ENCODE data around the gene RAP1B.

Gene RAP1B

GRCh38 chr12:68602720-68603119, 8.0 kb upstream of the RAP1B start:
- Histone ChIP-seq H3K27me3 (replicated peaks; ENCODE audit: insufficient read depth, low read length) (no peaks in the 10 kb centered on the region), H3K36me3 (replicated peaks; ENCODE audit: insufficient read depth, low read length) (no peaks in the 10 kb centered on the region), H3K9me2 (replicated peaks; ENCODE audit: insufficient read depth, low read length) (no peaks in the 10 kb centered on the region), H3K4me1 (ENCODE audit: low read length) (no peaks in the 10 kb centered on the region), H3K9ac (ENCODE audit: low read length) (no peak overlapping the region), H3K79me2 (ENCODE audit: low read length) (no peaks in the 10 kb centered on the region), H2AFZ (ENCODE audit: low read length) (no peak overlapping the region), H3K9me3 (replicated peaks; ENCODE audit: insufficient read depth, low read length) (no peaks in the 10 kb centered on the region), H3K4me3 (ENCODE audit: low read length) (no peak overlapping the region), H3F3A (ENCODE audit: insufficient read depth, low read length) (no peaks in the 10 kb centered on the region), H3K27ac (ENCODE audit: low read length) (no peak overlapping the region), H3K4me2 (ENCODE audit: low read depth, low read length) (no peak overlapping the region), H4K20me1 (ENCODE audit: insufficient read depth, low read length) (no peaks in the 10 kb centered on the region)
- no peak for TF ChIP-seq EZH2 (optimal IDR thresholded peaks at IDR 0.05; ENCODE audit: low read depth, low read length)
- no peak for DNase-seq

- no peak overlapping the region for H3K9ac ChIP-seq (ENCODE audit: low read length)
- H3K4me3 ChIP-seq (ENCODE audit: low read length) = no peak overlapping the region
- TF ChIP-seq EZH2phosphoT487 (IDR thresholded peaks at IDR 0.05; ENCODE audit: low read length) (no peak), EZH2 (optimal IDR thresholded peaks at IDR 0.05; ENCODE audit: low read depth, low read length) (no peak), CTCF (IDR thresholded peaks at IDR 0.05; ENCODE audit: low read length) (no peak)
- no peak overlapping the region for H3K27ac ChIP-seq (ENCODE audit: low read length)
- DNase-seq = no peak
- H3K9me3 ChIP-seq (replicated peaks; ENCODE audit: insufficient read depth, low read length) = no peaks in the 10 kb centered on the region
- H2AFZ ChIP-seq (ENCODE audit: low read length) = no peak overlapping the region
- H4K20me1 ChIP-seq (ENCODE audit: insufficient read depth, low read length) = peaks cover 5% of the 10 kb centered on the region; the same call in 1 of the 2 replicates
- peaks cover 9% of the 10 kb centered on the region for H3F3A ChIP-seq (ENCODE audit: insufficient read depth, low read length)
- no peaks in the 10 kb centered on the region for H3K36me3 ChIP-seq (replicated peaks; ENCODE audit: insufficient read depth, low read length)
- no peak overlapping the region for H3K4me2 ChIP-seq (ENCODE audit: low read depth, low read length)
- H3K9me2 ChIP-seq (replicated peaks; ENCODE audit: insufficient read depth, low read length) = no peaks in the 10 kb centered on the region
- peaks cover 20% of the 10 kb centered on the region for H3K79me2 ChIP-seq (ENCODE audit: low read length)
- H3K4me1 ChIP-seq (ENCODE audit: low read length) = peaks cover 11% of the 10 kb centered on the region
- H3K27me3 ChIP-seq (replicated peaks; ENCODE audit: insufficient read depth, low read length) = no peaks in the 10 kb centered on the region
Observed at GRCh38 chr12:68608191-68608590, 2.5 kb upstream of the RAP1B start.

GRCh38 chr12:68609998-68610369, 715 bp upstream of the RAP1B start:
- no peaks in the 10 kb centered on the region for H3K9me2 ChIP-seq (replicated peaks; ENCODE audit: insufficient read depth, low read length)
- no peaks in the 10 kb centered on the region for H3K36me3 ChIP-seq (replicated peaks; ENCODE audit: insufficient read depth, low read length)
- peak overlapping the region; percentile 91 for H3K9ac ChIP-seq (ENCODE audit: low read length)
- H3K4me1 ChIP-seq (ENCODE audit: low read length) = peaks cover 20% of the 10 kb centered on the region
- H3K79me2 ChIP-seq (ENCODE audit: low read length) = peaks cover 38% of the 10 kb centered on the region
- peak overlapping the region; percentile 85 for H3K4me3 ChIP-seq (ENCODE audit: low read length)
- H4K20me1 ChIP-seq (ENCODE audit: insufficient read depth, low read length) = peaks cover 16% of the 10 kb centered on the region
- no peaks in the 10 kb centered on the region for H3K27me3 ChIP-seq (replicated peaks; ENCODE audit: insufficient read depth, low read length)
- peak; percentile 57 for DNase-seq
- TF ChIP-seq EZH2 (optimal IDR thresholded peaks at IDR 0.05; ENCODE audit: low read depth, low read length) = no peak
- TF ChIP-seq EZH2phosphoT487 (IDR thresholded peaks at IDR 0.05; ENCODE audit: low read length) = no peak
- TF ChIP-seq CTCF (IDR thresholded peaks at IDR 0.05; ENCODE audit: low read length) = no peak
- H2AFZ ChIP-seq (ENCODE audit: low read length) = peak overlapping the region; percentile 98
- H3K4me2 ChIP-seq (ENCODE audit: low read depth, low read length) = peak overlapping the region; percentile 92
- peak overlapping the region; percentile 92 for H3K27ac ChIP-seq (ENCODE audit: low read length)
- no peaks in the 10 kb centered on the region for H3K9me3 ChIP-seq (replicated peaks; ENCODE audit: insufficient read depth, low read length)
- peaks cover 9% of the 10 kb centered on the region for H3F3A ChIP-seq (ENCODE audit: insufficient read depth, low read length)

GRCh38 chr12:68611094-68611805, 551 bp downstream of the RAP1B start:
- peak; percentile 44 for DNase-seq

More at GRCh38 chr12:68611094-68611805, 551 bp downstream of the RAP1B start:
- peak overlapping the region; percentile 96 for H3K9ac ChIP-seq (ENCODE audit: low read length)
- peaks cover 20% of the 10 kb centered on the region for H3K4me1 ChIP-seq (ENCODE audit: low read length)
- peak overlapping the region; percentile 89; the same call in 1 of the 2 replicates for H3K27ac ChIP-seq (ENCODE audit: low read length)
- H3K4me2 ChIP-seq (ENCODE audit: low read depth, low read length) = peak overlapping the region; percentile 88
- no peaks in the 10 kb centered on the region; the same call in 1 of the 2 replicates for H3K36me3 ChIP-seq (replicated peaks; ENCODE audit: insufficient read depth, low read length)
- H3F3A ChIP-seq (ENCODE audit: insufficient read depth, low read length) = peaks cover 9% of the 10 kb centered on the region
- H2AFZ ChIP-seq (ENCODE audit: low read length) = 0 out of 2 replicates have a peak overlapping the region, but pooled peaks have one; percentile 20
- TF ChIP-seq EZH2 (optimal IDR thresholded peaks at IDR 0.05; ENCODE audit: low read depth, low read length) (no peak), EZH2phosphoT487 (IDR thresholded peaks at IDR 0.05; ENCODE audit: low read length) (no peak), CTCF (IDR thresholded peaks at IDR 0.05; ENCODE audit: low read length) (no peak)
- H4K20me1 ChIP-seq (ENCODE audit: insufficient read depth, low read length) = peaks cover 24% of the 10 kb centered on the region
- H3K4me3 ChIP-seq (ENCODE audit: low read length) = peak overlapping the region; percentile 98
- no peaks in the 10 kb centered on the region for H3K9me2 ChIP-seq (replicated peaks; ENCODE audit: insufficient read depth, low read length)
- peaks cover 51% of the 10 kb centered on the region for H3K79me2 ChIP-seq (ENCODE audit: low read length)
- no peaks in the 10 kb centered on the region for H3K9me3 ChIP-seq (replicated peaks; ENCODE audit: insufficient read depth, low read length)
- no peaks in the 10 kb centered on the region for H3K27me3 ChIP-seq (replicated peaks; ENCODE audit: insufficient read depth, low read length)

Measured in MM.1S (cell line).